GM21723 (cell line): ENCODE results near the gene RTP5.
A peak's percentile ranks its signal among the peaks of the same experiment; 100 is the strongest.
"Not testable (repeated sequence)": the region's sequence is repeated elsewhere in the genome, so short reads cannot be mapped to it uniquely, and the experiment has no call there.

Experiments used
- ATAC-seq: cut with Tn5 transposase; IDR thresholded peaks from one replicate; pipeline ENCODE4 v1.9.1; 2021; ENCODE audit warnings: mild to moderate bottlenecking, moderate library complexity; ENCODE audit not compliant: unreplicated experiment

Gene RTP5

GRCh38 chr2:241870081-241870541 lies 582 bp downstream of the RTP5 start:
- ATAC-seq = no peak

GRCh38 chr2:241870611-241871537 lies 1.3 kb downstream of the RTP5 start:
- no peak for ATAC-seq

GRCh38 chr2:241871538-241872312 lies 2.2 kb downstream of the RTP5 start:
- ATAC-seq = no peak

- no peak for ATAC-seq
These were observed 2.7 kb downstream of the RTP5 start for GRCh38 chr2:241872313-241872642.

GRCh38 chr2:241873081-241873802 lies 3.7 kb downstream of the RTP5 start:
- ATAC-seq = no peak

- no peak for ATAC-seq
These were observed 4.2 kb downstream of the RTP5 start for GRCh38 chr2:241873803-241874110.

GRCh38 chr2:241874277-241874925 lies 4.9 kb downstream of the RTP5 start:
- ATAC-seq = no peak

- not testable (repeated sequence) for ATAC-seq
These were observed 6.4 kb downstream of the RTP5 start for GRCh38 chr2:241875754-241876527.

GRCh38 chr2:241876528-241877196 lies 7.1 kb downstream of the RTP5 start:
- no peak for ATAC-seq

- ATAC-seq = no peak
These were observed 7.7 kb downstream of the RTP5 start for GRCh38 chr2:241877197-241877685.

- ATAC-seq = no peak
These were observed 8.8 kb downstream of the RTP5 start for GRCh38 chr2:241877989-241878970.

- no peak for ATAC-seq
These were observed 9.8 kb downstream of the RTP5 start for GRCh38 chr2:241879326-241879725.

- ATAC-seq = no peak
These were observed 11.0 kb downstream of the RTP5 start for GRCh38 chr2:241880311-241881073.

GRCh38 chr2:241882091-241882625 lies 12.6 kb downstream of the RTP5 start:
- ATAC-seq = peak; percentile 67

GRCh38 chr2:241884951-241885290 lies 15.4 kb downstream of the RTP5 start:
- no peak for ATAC-seq

GRCh38 chr2:241885291-241885945 lies 15.9 kb downstream of the RTP5 start:
- ATAC-seq = no peak
